MCF 10A (cell line): ENCODE measurements around the gene SPOCK1. TPM values are rescaled to one million over a fixed set of nuclear protein-coding genes. Genes with fewer than 3 reads are reported as not detected.
A peak's percentile ranks its signal among the peaks of the same experiment; 100 is the strongest.

ENCODE experiments used
- BruUV-seq: library from RNA; stranded (reverse); fragments of 400-500 nt; replicated peaks from 2 replicates; lab custom pipeline; 2021; lab: Mats Ljungman, UMichigan
- CTCF ChIA-PET: fragments of 300-600 bp; sonication (Branson Sonifier 250); formaldehyde crosslinking; extraction: SDS; loops from one replicate; lab custom pipeline; 2021; ENCODE audit warnings: antibody characterized with exemption, inconsistent platforms; lab: Yijun Ruan, JAX
- POLR2A ChIA-PET: fragments of 300-600, 350-650 bp; sonication (Branson Sonifier 250); formaldehyde crosslinking; extraction: SDS; loops from one replicate; lab custom pipeline; 2020; ENCODE audit warnings: antibody characterized with exemption, inconsistent platforms; lab: Yijun Ruan, JAX
- DNase-seq: peaks from one replicate; pipeline ENCODE4 v3.0.0-alpha.2; 2018; ENCODE audit not compliant: unreplicated experiment
- H3K27ac Mint-ChIP-seq: one replicate; pipeline ENCODE4 v1.8.0; 2022; ENCODE audit warnings: mild to moderate bottlenecking, low read depth, mixed read lengths; ENCODE audit not compliant: unreplicated experiment
- H3K27me3 Mint-ChIP-seq: one replicate; pipeline ENCODE4 v1.8.0; 2022; ENCODE audit warnings: mixed read lengths; ENCODE audit not compliant: insufficient read depth, unreplicated experiment
- H3K36me3 Mint-ChIP-seq: one replicate; pipeline ENCODE4 v1.8.0; 2022; ENCODE audit warnings: mild to moderate bottlenecking, moderate library complexity, mixed read lengths; ENCODE audit not compliant: insufficient read depth, unreplicated experiment
- H3K4me1 Mint-ChIP-seq: one replicate; pipeline ENCODE4 v1.8.0; 2022; ENCODE audit warnings: mixed read lengths; ENCODE audit not compliant: insufficient read depth, unreplicated experiment
- H3K4me3 Mint-ChIP-seq: one replicate; pipeline ENCODE4 v1.8.0; 2022; ENCODE audit warnings: mild to moderate bottlenecking, moderate library complexity, mixed read lengths; ENCODE audit not compliant: unreplicated experiment
- H3K9me3 Mint-ChIP-seq: one replicate; pipeline ENCODE4 v1.8.0; 2022; ENCODE audit warnings: mixed read lengths; ENCODE audit not compliant: unreplicated experiment
- CTCF ChIP-seq: fragments of 200-600 bp; IDR thresholded peaks from one replicate; pipeline ENCODE4 v1.8.0; 2022; ENCODE audit warnings: antibody characterized with exemption, mild to moderate bottlenecking; ENCODE audit not compliant: unreplicated experiment
- intact Hi-C: fragments of 100-400 bp; cut with micrococcal nuclease; formaldehyde crosslinking; loops from 2 replicates; pipeline ENCODE4 v1.14.1; 2022
- total RNA-seq: library from RNA; stranded (reverse); gene quantifications from 2 replicates; pipeline ENCODE4 v1.2.3, GENCODE V29; 2022

Gene SPOCK1
- total RNA-seq, 1 experiment from 2014 or later: 34.3 TPM

- Mint-ChIP-seq H3K4me3 (no peak overlapping the region), H3K36me3 (no peaks in the 10 kb centered on the region), H3K9me3 (no peaks in the 10 kb centered on the region), H3K4me1 (peaks cover 5% of the 10 kb centered on the region), H3K27ac (no peak overlapping the region), H3K27me3 (no peaks in the 10 kb centered on the region)
- ChIA-PET POLR2A (interaction anchor here (1.1 kb wide), 1 partner anchor 14 kb away, joined by 4 read pairs; no protein-coding TSS in a partner anchor), CTCF (interaction anchor here (1.0 to 2.9 kb wide), 4 partner anchors 13 to 354 kb away, joined by 3 to 9 read pairs (median 4); no protein-coding TSS in a partner anchor)
- DNase-seq: peak; percentile 52
- no TSS peak for BruUV-seq
- TF ChIP-seq CTCF: no peak
- intact Hi-C loops: no loop called here
Measured at GRCh38 chr5:137205231-137206027, 293.7 kb downstream of the SPOCK1 start.

- Mint-ChIP-seq H3K27me3 (no peaks in the 10 kb centered on the region), H3K36me3 (no peaks in the 10 kb centered on the region), H3K27ac (no peak overlapping the region), H3K4me1 (peaks cover 13% of the 10 kb centered on the region), H3K4me3 (no peak overlapping the region), H3K9me3 (no peaks in the 10 kb centered on the region)
- intact Hi-C loops: no loop called here
- DNase-seq: no peak
- no peak for TF ChIP-seq CTCF
- POLR2A ChIA-PET: interaction anchor here (0.6 to 1.9 kb wide), 3 partner anchors 21 to 1150 kb away, joined by 3 read pairs; no protein-coding TSS in a partner anchor
- BruUV-seq: no TSS peak
- CTCF ChIA-PET: interaction anchor here (1.1 to 1.8 kb wide), 7 partner anchors 16 to 117 kb away, joined by 3 to 6 read pairs (median 3); no protein-coding TSS in a partner anchor
Measured at GRCh38 chr5:137203011-137203632, 296.0 kb downstream of the SPOCK1 start.

- Mint-ChIP-seq H3K36me3 (no peaks in the 10 kb centered on the region), H3K4me3 (no peak overlapping the region), H3K4me1 (peaks cover 13% of the 10 kb centered on the region), H3K27ac (no peak overlapping the region), H3K27me3 (no peaks in the 10 kb centered on the region), H3K9me3 (no peaks in the 10 kb centered on the region)
- intact Hi-C loops: no loop called here
- DNase-seq: peak; percentile 69
- BruUV-seq: no TSS peak
- ChIA-PET POLR2A (interaction anchor here (1.6 kb wide), 1 partner anchor 16 kb away, joined by 4 read pairs; no protein-coding TSS in a partner anchor), CTCF (interaction anchor here (0.5 to 1.2 kb wide), 6 partner anchors 10 to 545 kb away, joined by 3 to 4 read pairs (median 3); no protein-coding TSS in a partner anchor)
- TF ChIP-seq CTCF: no peak
Measured at GRCh38 chr5:137201876-137202275, 297.2 kb downstream of the SPOCK1 start.
